Measurements from ENCODE around the gene RPS6KA2.
"Not testable (repeated sequence)": the region's sequence is repeated elsewhere in the genome, so short reads cannot be mapped to it uniquely, and the experiment has no call there.

The RPS6KA2 gene

GRCh38 chr6:166395351-166395750 is 231.7 kb downstream of the RPS6KA2 start:
- no peak for TF ChIP-seq CTCF (IDR thresholded peaks at IDR 0.05; ENCODE audit: extremely low read depth, insufficient read depth, missing control alignments)
- in situ Hi-C loops (cut with MboI; ENCODE audit: low pct_unique_long_range_greater_than_20kb, low sequenced_read_pairs, unreplicated experiment), result no loop called here
- DNase-seq (ENCODE audit: low spot score), result no peak

- in situ Hi-C loops (cut with MboI; ENCODE audit: low pct_unique_long_range_greater_than_20kb, low sequenced_read_pairs, unreplicated experiment), result no loop called here
- no peak for DNase-seq (ENCODE audit: low spot score)
- no peak for TF ChIP-seq CTCF (IDR thresholded peaks at IDR 0.05; ENCODE audit: extremely low read depth, insufficient read depth, missing control alignments)
Measured at GRCh38 chr6:166394036-166394892, 232.8 kb downstream of the RPS6KA2 start.

- in situ Hi-C loops (cut with MboI; ENCODE audit: low pct_unique_long_range_greater_than_20kb, low sequenced_read_pairs, unreplicated experiment), result no loop called here
- TF ChIP-seq CTCF (IDR thresholded peaks at IDR 0.05; ENCODE audit: extremely low read depth, insufficient read depth, missing control alignments), result no peak
- DNase-seq (ENCODE audit: low spot score), result no peak
Measured at GRCh38 chr6:166393535-166393823, 233.6 kb downstream of the RPS6KA2 start.

GRCh38 chr6:166392755-166393534 is 234.1 kb downstream of the RPS6KA2 start:
- DNase-seq (ENCODE audit: low spot score); in situ Hi-C loops (cut with MboI; ENCODE audit: low pct_unique_long_range_greater_than_20kb, low sequenced_read_pairs, unreplicated experiment): not testable (repeated sequence)

GRCh38 chr6:166389119-166389518 is 237.9 kb downstream of the RPS6KA2 start:
- in situ Hi-C loops (cut with MboI; ENCODE audit: low pct_unique_long_range_greater_than_20kb, low sequenced_read_pairs, unreplicated experiment), result loop anchor here (10.0 kb wide), 1 partner anchor 64 kb away; no protein-coding TSS in a partner anchor
- DNase-seq (ENCODE audit: low spot score), result no peak
- no peak for TF ChIP-seq CTCF (IDR thresholded peaks at IDR 0.05; ENCODE audit: extremely low read depth, insufficient read depth, missing control alignments)

GRCh38 chr6:166388290-166389004 is 238.6 kb downstream of the RPS6KA2 start:
- no peak for DNase-seq (ENCODE audit: low spot score)

More at GRCh38 chr6:166388290-166389004, 238.6 kb downstream of the RPS6KA2 start:
- TF ChIP-seq CTCF (IDR thresholded peaks at IDR 0.05; ENCODE audit: extremely low read depth, insufficient read depth, missing control alignments), result no peak
- in situ Hi-C loops (cut with MboI; ENCODE audit: low pct_unique_long_range_greater_than_20kb, low sequenced_read_pairs, unreplicated experiment), result loop anchor here (10.0 kb wide), 1 partner anchor 64 kb away; no protein-coding TSS in a partner anchor

Data from GM13977 (cell line).